CD4-positive, alpha-beta memory T cell (primary cell): Measurements from ENCODE around the gene PLA2G15. TPM values are rescaled to one million over a fixed set of nuclear protein-coding genes. Genes with fewer than 3 reads are reported as not detected.

Experiments
- CTCF ChIA-PET: fragments of 350-600 bp; sonication (Branson Sonifier 250); formaldehyde crosslinking; loops from one replicate; lab custom pipeline; 2021; ENCODE audit warnings: inconsistent platforms; ENCODE audit not compliant: partially characterized antibody; lab: Charles Lee
- POLR2A ChIA-PET: fragments of 350-600 bp; sonication (Branson Sonifier 250); formaldehyde crosslinking; loops from one replicate; lab custom pipeline; 2021; ENCODE audit not compliant: partially characterized antibody; lab: Charles Lee
- DNase-seq, 5 donors: peaks; one replicate each; pipeline versions ENCODE4 v3.0.0 to v3.0.0-alpha.2; 2020 to 2022; ENCODE audit warnings: mixed read lengths in 1 of 5
- H3K27ac ChIP-seq: one replicate; pipeline ENCODE4 v1.7.0; 2013; ENCODE audit warnings: low read depth, low read length
- H3K27me3 ChIP-seq: 2 replicates; pipeline ENCODE4 v1.7.0; 2013; ENCODE audit warnings: mild to moderate bottlenecking, low read length, moderate library complexity; ENCODE audit not compliant: insufficient read depth
- H3K36me3 ChIP-seq: 2 replicates; pipeline ENCODE4 v1.7.0; 2013; ENCODE audit warnings: mild to moderate bottlenecking, low read length, moderate library complexity; ENCODE audit not compliant: insufficient read depth
- H3K4me1 ChIP-seq: 2 replicates; pipeline ENCODE4 v1.7.0; 2013; ENCODE audit warnings: mild to moderate bottlenecking, low read length, moderate library complexity; ENCODE audit not compliant: insufficient read depth
- H3K4me3 ChIP-seq, 2 donors: one replicate each; pipeline ENCODE4 v1.7.0; 2013; ENCODE audit warnings: low read length in 2 of 2, mild to moderate bottlenecking in 1 of 2
- H3K9me3 ChIP-seq, 2 donors: one replicate each; pipeline ENCODE4 v1.7.0; 2013; ENCODE audit warnings: low read length in 2 of 2, control low read depth in 1 of 2; ENCODE audit not compliant: control insufficient read depth in 1 of 2
- H3K27ac Mint-ChIP-seq, 7 donors: one replicate each; pipeline ENCODE4 v1.8.0; 2020 to 2021; ENCODE audit warnings: mixed read lengths in 7 of 7, mild to moderate bottlenecking in 6 of 7, inconsistent platforms in 3 of 7, moderate library complexity in 3 of 7
- H3K27me3 Mint-ChIP-seq, 2 donors: one replicate each; pipeline ENCODE4 v1.8.0; 2020 to 2021; ENCODE audit warnings: mixed read lengths in 2 of 2
- H3K36me3 Mint-ChIP-seq, 2 donors: one replicate each; pipeline ENCODE4 v1.8.0; 2020 to 2021; ENCODE audit warnings: mixed read lengths in 2 of 2, inconsistent platforms in 1 of 2, mild to moderate bottlenecking in 1 of 2
- H3K4me1 Mint-ChIP-seq, 4 donors: one replicate each; pipeline ENCODE4 v1.8.0; 2020 to 2021; ENCODE audit warnings: mixed read lengths in 4 of 4, mild to moderate bottlenecking in 1 of 4
- H3K4me3 Mint-ChIP-seq, 8 donors: one replicate each; pipeline ENCODE4 v1.8.0; 2020 to 2021; ENCODE audit warnings: mixed read lengths in 8 of 8, mild to moderate bottlenecking in 7 of 8, moderate library complexity in 6 of 8, inconsistent platforms in 3 of 8
- H3K9me3 Mint-ChIP-seq, 8 donors: one replicate each; pipeline ENCODE4 v1.8.0; 2020 to 2021; ENCODE audit warnings: mixed read lengths in 8 of 8, mild to moderate bottlenecking in 5 of 8, inconsistent platforms in 3 of 8, moderate library complexity in 1 of 8
- intact Hi-C: fragments of 100-400 bp; cut with micrococcal nuclease; formaldehyde crosslinking; loops from one replicate; pipeline ENCODE4 v1.15.1; 2023
- polyA plus RNA-seq, 2 donors: library from polyadenylated mRNA; unstranded; fragments of 300-500 nt; fragmentation: Illumina TruSeq; gene quantifications; one replicate each; pipeline ENCODE4 v1.2.3, GENCODE V29; 2021
- total RNA-seq, 2 experiments: library from RNA; stranded (reverse); gene quantifications; one replicate each; pipeline ENCODE4 v1.2.3, GENCODE V29; 2021

Gene PLA2G15
- total and polyA plus RNA-seq, 4 experiments from 2014 or later: 6.6 to 13.3 (median 11.4) TPM

GRCh38 chr16:68255712-68256111, 10.5 kb downstream of the PLA2G15 start:
- Histone ChIP-seq H3K4me3 (no peak overlapping the region), H3K36me3 (peaks cover 26% of the 10 kb centered on the region), H3K27me3 (no peaks in the 10 kb centered on the region), H3K27ac (no peak overlapping the region), H3K9me3 (no peaks in the 10 kb centered on the region), H3K4me1 (no peaks in the 10 kb centered on the region)
- peaks cover 18 to 46% of the 10 kb centered on the region in 2 donors for H3K36me3 Mint-ChIP-seq
- intact Hi-C loops: no loop called here
- H3K27ac Mint-ChIP-seq: no peak overlapping the region
- H3K27me3 Mint-ChIP-seq: no peaks in the 10 kb centered on the region
- H3K9me3 Mint-ChIP-seq: peaks cover 0 to 3% (median 0%) of the 10 kb centered on the region in 8 donors
- DNase-seq: no peak
- ChIA-PET CTCF (interaction anchor here (6.8 kb wide), 1 partner anchor 73 kb away, joined by 41 read pairs; no protein-coding TSS in a partner anchor), POLR2A (interaction anchor here (3.0 kb wide), 1 partner anchor 11 kb away, joined by 10 read pairs; the partner anchor contains the start of gene PLA2G15)
- no peak overlapping the region for H3K4me3 Mint-ChIP-seq
- peaks cover 0 to 4% (median 1%) of the 10 kb centered on the region in 4 donors for H3K4me1 Mint-ChIP-seq

- Histone ChIP-seq H3K27ac (no peak overlapping the region), H3K4me3 (no peak overlapping the region), H3K4me1 (peaks cover 8% of the 10 kb centered on the region), H3K36me3 (peaks cover 19% of the 10 kb centered on the region), H3K27me3 (no peaks in the 10 kb centered on the region), H3K9me3 (no peaks in the 10 kb centered on the region)
- POLR2A ChIA-PET: interaction anchor here (1.0 to 44.5 kb wide), 3 partner anchors 15 to 70 kb away, joined by 3 to 1508 read pairs (median 3); partner anchors contain the start of genes PRMT7 and SLC7A6OS
- Mint-ChIP-seq H3K9me3 (peaks cover 0 to 3% (median 0%) of the 10 kb centered on the region in 8 donors), H3K27ac (peak overlapping the region in 1 of 7 donors; percentile 61), H3K36me3 (peaks cover 15 to 36% of the 10 kb centered on the region in 2 donors), H3K27me3 (no peaks in the 10 kb centered on the region), H3K4me1 (peaks cover 6 to 13% (median 7%) of the 10 kb centered on the region in 4 donors), H3K4me3 (no peak overlapping the region)
- CTCF ChIA-PET: interaction anchor here (1.1 to 25.3 kb wide), 4 partner anchors 9 to 99 kb away, joined by 3 to 680 read pairs (median 289); no protein-coding TSS in a partner anchor
- intact Hi-C loops: no loop called here
- DNase-seq: no peak
Observed at GRCh38 chr16:68257251-68257905, 12.2 kb downstream of the PLA2G15 start.

GRCh38 chr16:68257906-68258800, 13.0 kb downstream of the PLA2G15 start:
- peaks cover 10% of the 10 kb centered on the region for H3K4me1 ChIP-seq
- H3K4me3 ChIP-seq: no peak overlapping the region
- ChIA-PET POLR2A (interaction anchor here (1.0 to 44.5 kb wide), 3 partner anchors 14 to 69 kb away, joined by 3 to 1508 read pairs (median 3); partner anchors contain the start of genes PRMT7 and SLC7A6OS), CTCF (interaction anchor here (0.6 to 25.3 kb wide), 6 partner anchors 8 to 138 kb away, joined by 3 to 680 read pairs (median 8); partner anchors contain the start of genes PRMT7 and SLC7A6OS)
- intact Hi-C loops: no loop called here
- H3K4me1 Mint-ChIP-seq: peaks cover 8 to 19% (median 9%) of the 10 kb centered on the region in 4 donors
- peak overlapping the region in 4 of 7 donors; percentile 12 to 86 (median 49) for H3K27ac Mint-ChIP-seq
- peaks cover 0 to 3% (median 0%) of the 10 kb centered on the region in 8 donors for H3K9me3 Mint-ChIP-seq
- H3K36me3 ChIP-seq: peaks cover 19% of the 10 kb centered on the region
- H3K27me3 Mint-ChIP-seq: no peaks in the 10 kb centered on the region
- H3K27me3 ChIP-seq: no peaks in the 10 kb centered on the region
- H3K4me3 Mint-ChIP-seq: no peak overlapping the region
- no peak for DNase-seq
- H3K36me3 Mint-ChIP-seq: peaks cover 15 to 36% of the 10 kb centered on the region in 2 donors
- no peak overlapping the region for H3K27ac ChIP-seq
- no peaks in the 10 kb centered on the region for H3K9me3 ChIP-seq

GRCh38 chr16:68259007-68259825, 14.0 kb downstream of the PLA2G15 start:
- Histone ChIP-seq H3K27me3 (no peaks in the 10 kb centered on the region), H3K36me3 (peaks cover 19% of the 10 kb centered on the region), H3K4me3 (no peak overlapping the region), H3K4me1 (peaks cover 19% of the 10 kb centered on the region), H3K9me3 (no peaks in the 10 kb centered on the region), H3K27ac (no peak overlapping the region)
- peaks cover 15 to 37% of the 10 kb centered on the region in 2 donors for H3K36me3 Mint-ChIP-seq
- no peak overlapping the region for H3K4me3 Mint-ChIP-seq
- ChIA-PET POLR2A (interaction anchor here (6.2 to 44.5 kb wide), 2 partner anchors 36 to 69 kb away, joined by 70 to 1508 read pairs; partner anchors contain the start of genes PRMT7 and SLC7A6OS), CTCF (interaction anchor here (1.2 to 25.3 kb wide), 6 partner anchors 33 to 97 kb away, joined by 3 to 680 read pairs (median 13); partner anchors contain the start of genes PRMT7 and SLC7A6OS)
- intact Hi-C loops: no loop called here
- peaks cover 11 to 28% (median 17%) of the 10 kb centered on the region in 4 donors for H3K4me1 Mint-ChIP-seq
- peaks cover 0 to 5% (median 0%) of the 10 kb centered on the region in 8 donors for H3K9me3 Mint-ChIP-seq
- peak overlapping the region in 1 of 7 donors; percentile 22 for H3K27ac Mint-ChIP-seq
- H3K27me3 Mint-ChIP-seq: no peaks in the 10 kb centered on the region
- no peak for DNase-seq

GRCh38 chr16:68263559-68264127, 18.5 kb downstream of the PLA2G15 start:
- POLR2A ChIA-PET: interaction anchor here (0.7 to 44.5 kb wide), 20 partner anchors 9 to 263 kb away, joined by 3 to 1508 read pairs (median 5); partner anchors contain the start of genes ESRP2, NFATC3, PLA2G15 and PRMT7
- peak overlapping the region in 1 of 2 donors; percentile 68 for H3K4me3 ChIP-seq
- Mint-ChIP-seq H3K36me3 (peaks cover 13 to 39% of the 10 kb centered on the region in 2 donors), H3K27ac (peak overlapping the region; percentile 97 to 100 (median 99)), H3K4me1 (peaks cover 25 to 60% (median 44%) of the 10 kb centered on the region in 4 donors), H3K9me3 (peaks cover 0 to 11% (median 0%) of the 10 kb centered on the region in 8 donors), H3K4me3 (peak overlapping the region; percentile 92 to 99 (median 96)), H3K27me3 (no peaks in the 10 kb centered on the region)
- no peak for DNase-seq
- peak overlapping the region; percentile 97 for H3K27ac ChIP-seq
- intact Hi-C loops: loop anchor here (1.0 kb wide), 4 partner anchors 10 to 47 kb away; partner anchors contain the start of genes PLA2G15 and SLC7A6OS
- peaks cover 8% of the 10 kb centered on the region for H3K36me3 ChIP-seq
- H3K9me3 ChIP-seq: no peaks in the 10 kb centered on the region
- no peaks in the 10 kb centered on the region for H3K27me3 ChIP-seq
- H3K4me1 ChIP-seq: peaks cover 50% of the 10 kb centered on the region
- CTCF ChIA-PET: interaction anchor here (0.8 to 25.3 kb wide), 19 partner anchors 10 to 249 kb away, joined by 3 to 680 read pairs (median 5); partner anchors contain the start of genes PLA2G15, PRMT7 and SLC7A6OS
